Motor neuron (in vitro differentiated cells): ENCODE measurements around the gene OXSM. TPM values are rescaled to one million over a fixed set of nuclear protein-coding genes. Genes with fewer than 3 reads are reported as not detected.

Experiments used
- ATAC-seq, 8 experiments: fragments of 200-7000 bp; cut with Tn5 transposase; replicated peaks in 6 of 8; 2 replicates each; pipeline ENCODE4 v1.8.0; 2021; ENCODE audit warnings: mild to moderate bottlenecking in 8 of 8, moderate library complexity in 8 of 8
- H3K27ac ChIP-seq, 2 donors: fragments of 250-450 bp; sonication (Bioruptor Pico); 2 replicates each; pipeline ENCODE4 v1.9.0; 2021; ENCODE audit warnings: antibody characterized with exemption in 2 of 2, mild to moderate bottlenecking in 2 of 2, moderate library complexity in 1 of 2
- H3K4me1 ChIP-seq, 2 donors: fragments of 250-450 bp; sonication (Bioruptor Pico); replicated peaks in 1 of 2; 2 replicates each; pipeline ENCODE4 v1.6.1; 2021; ENCODE audit warnings: antibody characterized with exemption in 2 of 2, mild to moderate bottlenecking in 2 of 2, moderate library complexity in 1 of 2
- H3K4me3 ChIP-seq, 5 donors: fragments of 250-450 bp; sonication (Bioruptor Pico); 2 replicates each; pipeline ENCODE4 v1.9.0; 2021; ENCODE audit warnings: antibody characterized with exemption in 5 of 5, mild to moderate bottlenecking in 5 of 5, moderate library complexity in 4 of 5
- WGBS, 10 experiments: fragments of 450-650 bp; shearing (Covaris generic); methylation state at CpG; one replicate each; pipeline ENCODE4 v1.0.0; 2022; 5-methylcytosine and 5-hydroxymethylcytosine counted together
- in situ Hi-C, 9 experiments: fragments of 400-800 bp; cut with MboI; loops; one replicate each; pipeline ENCODE4 v1.15.0; 2021; ENCODE audit warnings: low sequenced_read_pairs in 9 of 9, low pct_unique_long_range_greater_than_20kb in 2 of 9; ENCODE audit not compliant: unreplicated experiment in 9 of 9
- total RNA-seq, 8 experiments: library from RNA; unstranded; fragments of 300-600 nt; gene quantifications; 2 replicates each; pipeline versions ENCODE4 v1.2.3 to v1.2.4, GENCODE V29; 2022

OXSM gene
- total RNA-seq, 8 experiments from 2014 or later: 6.8 to 28.1 (median 10.2) TPM

DNA sequence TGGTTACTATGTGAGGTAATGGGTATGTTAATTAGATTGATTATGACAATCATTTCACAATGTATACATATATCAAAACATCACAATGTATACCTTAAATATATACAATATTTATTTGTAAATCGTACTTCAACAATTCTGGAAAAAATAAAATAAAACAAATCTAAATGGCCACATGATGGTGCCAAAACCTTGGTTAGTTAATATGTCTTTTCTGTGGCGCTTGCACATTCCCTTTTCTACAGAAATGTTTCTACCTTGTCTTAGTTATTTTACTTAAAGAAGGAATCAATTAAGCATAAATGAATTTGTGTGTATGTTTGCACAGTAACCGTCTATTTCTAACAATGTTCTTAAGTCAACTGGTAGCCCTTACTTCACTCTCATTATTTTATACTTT, 53.4 kb downstream of the OXSM start:
- 0 to 86% (median 75%) methylated on average over 1 to 3 of the region's 3 CpGs for WGBS, 10 experiments
- Histone ChIP-seq H3K4me1 (no peaks in the 10 kb centered on the region), H3K27ac (no peak overlapping the region), H3K4me3 (no peak overlapping the region)
- ATAC-seq: no peak
- in situ Hi-C loops: loop anchor here in 2 of 9 experiments (25.0 kb wide), 2 partner anchors 181 to 206 kb away; partner anchors contain the start of gene TOP2B (in 1 of the 2)

Other genes starting within 250 kb of the OXSM start
- 100 to 1,000 TPM; 149 to 271 (median 208) TPM for gene TOP2B, start 125.2 kb upstream of the OXSM start, total RNA-seq
- 100 to 1,000 TPM in 1 of 8 experiments, 10 to 100 TPM in 7; 21.1 to 102 (median 25.7) TPM for gene NGLY1, start 6.6 kb upstream of the OXSM start, total RNA-seq